ENCODE measurements around the gene SLCO3A1.

DNA sequence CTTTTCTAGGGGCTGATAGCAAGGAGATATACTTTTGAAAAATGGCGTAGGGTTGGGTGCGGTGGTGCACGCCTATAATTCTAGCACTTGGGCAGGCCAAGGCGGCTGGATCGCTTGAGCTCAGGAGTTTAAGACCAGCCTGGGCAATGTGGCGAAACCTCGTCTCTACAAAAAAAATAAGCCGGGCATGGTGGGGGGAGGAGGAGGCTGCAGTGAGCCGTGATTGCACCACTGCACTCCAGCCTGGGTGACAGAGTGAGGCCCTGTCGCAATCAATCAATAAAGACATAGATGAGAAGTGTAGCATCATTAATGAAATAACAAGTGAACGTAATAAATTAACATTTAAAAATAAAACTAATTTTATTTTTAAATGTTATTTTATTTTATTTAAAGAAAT is 134.6 kb downstream of the SLCO3A1 start:
- TF ChIP-seq, protein P1, sequence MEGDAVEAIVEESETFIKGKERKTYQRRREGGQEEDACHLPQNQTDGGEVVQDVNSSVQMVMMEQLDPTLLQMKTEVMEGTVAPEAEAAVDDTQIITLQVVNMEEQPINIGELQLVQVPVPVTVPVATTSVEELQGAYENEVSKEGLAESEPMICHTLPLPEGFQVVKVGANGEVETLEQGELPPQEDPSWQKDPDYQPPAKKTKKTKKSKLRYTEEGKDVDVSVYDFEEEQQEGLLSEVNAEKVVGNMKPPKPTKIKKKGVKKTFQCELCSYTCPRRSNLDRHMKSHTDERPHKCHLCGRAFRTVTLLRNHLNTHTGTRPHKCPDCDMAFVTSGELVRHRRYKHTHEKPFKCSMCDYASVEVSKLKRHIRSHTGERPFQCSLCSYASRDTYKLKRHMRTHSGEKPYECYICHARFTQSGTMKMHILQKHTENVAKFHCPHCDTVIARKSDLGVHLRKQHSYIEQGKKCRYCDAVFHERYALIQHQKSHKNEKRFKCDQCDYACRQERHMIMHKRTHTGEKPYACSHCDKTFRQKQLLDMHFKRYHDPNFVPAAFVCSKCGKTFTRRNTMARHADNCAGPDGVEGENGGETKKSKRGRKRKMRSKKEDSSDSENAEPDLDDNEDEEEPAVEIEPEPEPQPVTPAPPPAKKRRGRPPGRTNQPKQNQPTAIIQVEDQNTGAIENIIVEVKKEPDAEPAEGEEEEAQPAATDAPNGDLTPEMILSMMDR (IDR thresholded peaks at IDR 0.05 in 8 of 11, conservative IDR thresholded peaks at IDR 0.05 in 3 of 11): no peak
- no peak for TF ChIP-seq POLR2AphosphoS5 (IDR thresholded peaks at IDR 0.05)
- TF ChIP-seq POLR2A (IDR thresholded peaks at IDR 0.05): no peak
